ENCODE data around the gene SLX9.

SLX9 gene, protein sequence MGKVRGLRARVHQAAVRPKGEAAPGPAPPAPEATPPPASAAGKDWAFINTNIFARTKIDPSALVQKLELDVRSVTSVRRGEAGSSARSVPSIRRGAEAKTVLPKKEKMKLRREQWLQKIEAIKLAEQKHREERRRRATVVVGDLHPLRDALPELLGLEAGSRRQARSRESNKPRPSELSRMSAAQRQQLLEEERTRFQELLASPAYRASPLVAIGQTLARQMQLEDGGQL

DNA sequence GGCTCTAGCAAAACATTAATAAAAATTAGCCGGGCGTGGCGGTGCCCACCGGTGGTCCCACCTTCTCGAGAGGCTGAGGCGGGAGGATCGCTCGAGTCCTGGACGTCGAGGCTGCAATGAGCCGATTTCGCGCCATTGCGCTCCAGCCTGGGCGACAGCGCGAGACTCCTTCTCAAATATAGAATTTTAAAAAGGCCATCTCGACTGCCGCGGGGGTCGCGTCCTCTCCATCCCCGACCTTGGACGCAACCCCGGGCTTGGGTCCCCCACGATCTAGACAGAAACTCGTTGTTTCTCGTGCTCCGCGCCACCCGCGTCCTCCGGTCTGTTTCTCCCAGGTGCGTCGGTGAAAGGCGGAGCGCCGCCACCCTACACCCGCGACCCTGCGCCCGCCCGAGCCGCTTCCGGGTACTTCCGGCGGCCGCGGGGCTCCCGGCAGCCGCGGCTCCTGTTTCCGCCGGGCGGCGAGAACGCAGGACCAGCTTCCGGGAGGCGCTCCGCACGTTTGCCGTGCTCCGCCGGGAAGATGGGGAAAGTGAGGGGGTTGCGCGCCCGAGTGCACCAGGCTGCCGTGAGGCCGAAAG is at the start of gene SLX9:
Gene SLX9 (plus strand): TSS at position 498 of the 584 bp plus-strand sequence. CDS start 29 bp downstream, at position 527.
- DNase-seq (ENCODE audit: low read depth), result no peak

DNA sequence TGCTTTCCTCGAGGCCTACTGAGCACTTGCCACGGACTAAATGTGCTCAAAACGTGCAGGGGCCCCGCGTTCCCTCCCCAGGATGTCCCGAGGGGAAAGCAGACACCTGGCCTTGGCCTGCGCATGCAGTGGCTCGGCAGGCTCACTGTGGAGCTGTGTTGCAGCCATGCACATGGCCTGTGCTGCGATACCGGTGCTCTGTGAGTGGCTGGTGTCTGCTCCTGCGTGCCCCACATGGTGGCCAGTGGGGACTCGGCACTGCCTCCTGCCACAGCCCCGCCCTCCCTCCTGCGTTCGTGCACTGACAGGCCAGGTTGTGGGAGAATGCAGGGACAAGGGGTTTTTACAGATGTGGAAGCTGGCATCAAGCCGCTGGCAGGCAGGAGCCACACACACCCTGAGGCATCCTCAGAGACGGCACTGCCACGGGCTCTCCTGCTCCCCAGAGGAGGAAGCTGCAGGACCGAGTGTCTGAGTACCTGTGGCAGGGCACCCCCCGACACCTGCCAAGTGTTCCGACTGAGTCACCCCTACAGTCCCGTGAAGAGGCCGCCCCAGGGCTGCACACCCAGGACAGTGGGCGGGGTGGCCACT is 49.4 kb upstream of the SLX9 start:
- DNase-seq (ENCODE audit: low read depth), result no peak

GRCh38 chr21:44890961-44891541 is 48.8 kb upstream of the SLX9 start:
- no peak for DNase-seq (ENCODE audit: low read depth)

- DNase-seq (ENCODE audit: low read depth), result no peak
Observed at GRCh38 chr21:44891631-44892031, 48.2 kb upstream of the SLX9 start.

DNA sequence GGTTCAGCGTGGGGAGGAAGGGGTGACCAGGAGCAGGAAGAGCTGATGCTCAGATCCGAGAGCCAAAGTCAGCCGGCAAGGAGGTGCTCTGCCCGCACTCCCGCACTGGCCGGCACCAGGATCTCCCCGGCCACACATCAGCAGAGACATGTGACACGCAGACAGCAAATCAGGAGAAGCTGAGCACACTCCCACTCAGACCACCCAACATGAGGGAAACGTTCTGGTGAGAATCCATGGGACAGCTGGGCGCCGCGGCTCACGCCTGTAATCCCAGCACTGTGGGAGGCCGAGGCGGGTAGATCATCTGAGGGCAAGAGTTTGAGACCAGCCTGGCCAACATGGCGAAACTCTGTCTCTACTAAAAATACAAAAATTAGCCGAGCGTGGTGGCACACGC is 47.7 kb upstream of the SLX9 start:
- no peak for DNase-seq (ENCODE audit: low read depth)

GRCh38 chr21:44892536-44893277 is 47.1 kb upstream of the SLX9 start:
- no peak for DNase-seq (ENCODE audit: low read depth)

DNA sequence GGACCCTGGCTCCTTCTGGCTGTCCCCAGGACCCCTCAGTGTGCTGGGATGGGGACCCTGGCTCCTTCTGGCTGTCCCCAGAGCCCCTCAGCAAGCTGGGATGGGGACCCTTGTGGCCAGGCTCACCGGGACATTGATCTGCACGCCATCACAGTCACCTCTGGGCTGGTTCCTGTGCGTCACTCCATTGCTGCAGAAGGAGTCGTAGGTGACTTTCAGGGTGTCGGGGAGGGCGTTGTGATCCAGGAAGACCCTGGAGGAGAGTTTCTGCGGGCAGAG is 46.6 kb upstream of the SLX9 start:
- no peak for DNase-seq (ENCODE audit: low read depth)

DNA sequence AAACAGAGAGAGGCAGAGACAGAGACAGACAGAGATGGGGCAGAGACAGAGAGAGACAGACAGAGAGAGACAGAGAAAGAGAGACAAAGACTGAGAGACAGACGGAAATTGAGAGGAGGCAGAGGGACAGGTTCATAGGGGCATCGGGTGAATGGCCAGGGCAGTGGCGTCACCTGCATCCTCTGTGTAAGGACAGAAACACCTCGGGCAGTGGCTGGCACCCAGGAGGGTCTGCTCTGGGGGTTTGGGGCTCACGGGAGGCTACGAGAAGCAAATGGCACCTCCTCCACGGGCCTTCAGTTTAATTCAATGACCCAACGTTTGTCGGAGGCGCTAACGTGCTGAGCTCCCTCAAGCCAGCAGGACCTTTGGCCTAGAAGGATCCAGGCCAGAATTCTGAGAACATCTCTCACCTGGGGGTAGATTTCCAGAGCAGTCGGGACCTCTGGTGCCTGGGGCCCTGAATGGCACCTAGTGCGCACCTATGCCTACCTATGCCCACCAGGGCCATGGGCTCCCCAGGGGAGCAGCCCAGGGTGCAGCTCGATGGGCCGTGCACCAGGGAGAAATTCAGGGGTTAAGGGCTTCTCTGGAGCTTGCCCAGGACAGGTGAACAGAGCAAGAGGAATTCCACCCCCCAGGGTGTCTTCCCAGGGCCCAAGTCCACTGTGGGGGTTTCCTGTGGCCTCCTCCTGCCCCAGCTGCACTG is 45.7 kb upstream of the SLX9 start:
- no peak for DNase-seq (ENCODE audit: low read depth)

DNA sequence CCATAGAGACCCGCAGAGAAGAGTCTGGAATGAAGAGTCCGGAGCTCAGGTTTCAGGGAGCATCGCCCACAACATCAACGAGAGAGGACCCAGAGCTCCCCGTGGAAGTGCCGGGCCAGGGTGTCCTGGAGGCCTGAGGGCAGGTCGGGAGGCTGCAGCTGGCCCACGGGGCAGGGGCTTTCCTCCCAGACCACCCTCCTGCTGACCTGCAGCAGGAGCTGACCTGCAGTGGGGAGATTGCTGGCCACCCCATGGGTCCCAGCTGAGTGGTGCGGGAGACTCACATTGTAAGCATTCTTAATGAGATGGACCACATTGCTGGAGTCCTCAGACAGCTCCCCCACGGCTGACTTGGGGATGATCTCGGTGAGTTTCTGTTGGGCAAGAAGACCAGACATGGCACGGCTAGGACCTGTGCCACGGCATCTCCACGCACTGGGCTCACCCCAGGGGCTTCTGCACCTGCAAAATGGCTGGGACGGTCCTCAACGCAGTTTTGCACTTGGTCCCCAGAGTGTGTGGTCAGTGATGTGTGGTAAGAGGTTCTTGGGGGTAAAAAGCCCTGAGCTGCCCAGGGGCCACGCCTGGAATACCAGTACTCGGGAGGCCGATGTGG is 45.0 kb upstream of the SLX9 start:
- DNase-seq (ENCODE audit: low read depth), result no peak

DNA sequence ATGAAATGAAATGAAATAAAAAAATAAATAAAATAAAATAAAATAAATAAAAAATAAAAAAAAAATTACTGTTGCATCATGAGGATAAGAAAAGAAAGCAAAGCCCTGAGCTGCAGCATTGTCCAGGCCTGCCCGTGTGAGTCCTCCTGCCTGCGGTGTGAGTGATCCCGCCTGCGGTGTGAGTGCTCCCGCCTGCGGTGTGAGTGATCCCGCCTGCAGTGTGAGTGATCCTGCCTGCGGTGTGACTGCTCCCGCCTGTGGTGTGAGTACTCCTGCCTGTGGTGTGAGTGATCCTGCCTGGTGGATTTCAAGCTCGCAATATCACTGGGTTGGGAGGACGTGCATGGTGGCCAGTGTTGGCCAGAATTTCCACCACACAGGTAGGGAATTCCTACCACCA is 44.0 kb upstream of the SLX9 start:
- no peak for DNase-seq (ENCODE audit: low read depth)

- DNase-seq (ENCODE audit: low read depth), result no peak
Observed at GRCh38 chr21:44896561-44897286, 43.1 kb upstream of the SLX9 start.

DNA sequence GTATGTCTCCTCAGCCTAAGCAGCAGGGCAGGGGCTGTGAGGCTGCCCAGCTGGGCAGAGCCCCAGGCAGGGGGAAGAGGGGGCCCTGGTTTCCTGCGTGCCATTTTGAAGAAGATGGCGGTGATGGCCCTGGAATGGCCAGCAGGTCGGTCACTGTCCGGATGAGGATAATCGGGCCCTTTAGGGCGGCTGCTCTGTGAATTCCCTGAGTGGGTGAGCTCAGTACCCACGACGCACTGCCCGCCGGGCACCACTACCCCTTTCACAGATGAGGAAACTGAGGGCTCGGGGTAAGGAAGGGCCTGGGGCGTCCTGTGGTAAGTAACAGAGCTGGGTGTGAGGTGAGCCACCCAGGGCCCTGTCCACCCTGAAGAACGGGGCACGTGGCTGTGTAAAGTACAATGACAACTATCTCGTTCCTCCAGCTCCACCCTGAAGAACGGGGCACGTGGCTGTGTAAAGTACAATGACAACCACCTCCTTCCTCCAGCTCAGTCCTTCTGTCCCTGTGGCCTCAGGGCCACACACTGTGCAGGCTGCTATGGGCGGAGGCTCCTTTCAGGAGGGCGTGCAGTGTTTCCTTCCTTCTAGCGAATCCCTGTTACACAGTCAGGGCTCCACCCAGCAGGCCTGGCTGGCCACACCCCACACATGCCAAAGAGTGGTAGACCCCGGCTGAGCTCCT is 42.4 kb upstream of the SLX9 start:
- no peak for DNase-seq (ENCODE audit: low read depth)

DNA sequence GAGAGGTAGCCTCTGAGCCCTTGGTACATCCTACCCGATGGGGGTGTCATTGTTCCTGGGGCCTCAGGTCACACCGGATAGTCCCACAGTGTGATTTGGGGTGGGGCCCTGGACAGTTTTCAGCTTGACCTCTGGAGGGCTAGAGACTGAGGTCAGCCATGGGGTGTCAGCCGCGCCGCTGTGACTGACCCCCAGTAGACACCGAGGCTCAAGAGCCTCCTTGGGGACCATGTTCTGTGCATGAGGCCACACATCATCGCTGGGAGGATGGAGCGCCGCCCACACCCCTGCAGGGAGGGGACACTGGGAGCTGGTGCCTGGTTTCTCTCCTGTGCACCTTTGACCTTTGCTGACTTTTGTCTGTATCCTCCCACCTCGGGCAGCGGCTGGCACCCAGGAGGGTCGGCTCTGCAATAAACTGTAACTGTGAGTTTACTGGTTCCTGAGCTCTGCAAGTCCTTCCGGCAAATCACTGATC is 41.8 kb upstream of the SLX9 start:
- no peak for DNase-seq (ENCODE audit: low read depth)

DNA sequence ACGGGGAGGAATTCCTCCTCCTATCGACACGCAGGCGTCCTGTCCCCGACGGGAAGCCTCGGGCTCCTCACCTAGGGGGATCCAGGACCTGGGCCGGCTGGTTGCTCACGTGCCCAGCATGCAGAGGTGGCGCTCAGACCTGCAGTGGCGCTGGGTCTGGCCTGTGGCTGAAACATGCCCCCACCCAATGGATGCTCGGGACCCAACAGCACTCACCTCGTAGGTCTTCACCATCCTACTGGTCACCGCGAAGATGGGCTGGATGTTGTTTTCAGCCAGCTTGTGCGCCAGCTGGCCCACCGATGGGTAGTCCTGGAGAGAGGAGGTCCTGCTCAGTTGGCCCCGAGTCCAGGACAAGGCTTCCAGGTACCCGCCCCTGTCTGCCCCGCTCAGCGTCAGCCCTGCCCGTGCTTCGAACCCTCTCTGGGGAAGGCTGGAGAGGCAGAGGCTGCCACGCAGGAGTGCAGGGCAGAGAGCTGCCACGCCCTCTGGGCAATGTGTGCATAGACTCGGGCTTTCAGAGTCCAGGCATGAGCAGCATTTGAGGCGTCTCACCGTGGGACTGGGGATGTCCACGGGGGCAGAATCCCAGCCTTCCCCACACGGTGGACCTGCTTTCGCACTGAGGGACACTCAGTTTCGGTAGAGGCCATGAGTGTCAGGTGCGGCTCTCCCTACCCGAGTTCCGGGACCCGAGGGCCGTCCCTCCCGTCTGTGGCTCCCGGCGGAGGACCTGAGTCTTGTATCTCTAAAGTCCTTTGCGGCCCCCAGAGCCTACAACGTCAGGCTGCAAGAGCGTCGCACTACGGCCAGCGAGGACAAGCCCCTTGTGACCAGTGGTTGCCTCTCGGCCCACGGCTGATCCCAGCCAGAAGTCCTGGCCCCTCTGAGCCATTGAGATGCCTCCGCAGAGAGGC is 40.7 kb upstream of the SLX9 start:
- DNase-seq (ENCODE audit: low read depth), result no peak

DNA sequence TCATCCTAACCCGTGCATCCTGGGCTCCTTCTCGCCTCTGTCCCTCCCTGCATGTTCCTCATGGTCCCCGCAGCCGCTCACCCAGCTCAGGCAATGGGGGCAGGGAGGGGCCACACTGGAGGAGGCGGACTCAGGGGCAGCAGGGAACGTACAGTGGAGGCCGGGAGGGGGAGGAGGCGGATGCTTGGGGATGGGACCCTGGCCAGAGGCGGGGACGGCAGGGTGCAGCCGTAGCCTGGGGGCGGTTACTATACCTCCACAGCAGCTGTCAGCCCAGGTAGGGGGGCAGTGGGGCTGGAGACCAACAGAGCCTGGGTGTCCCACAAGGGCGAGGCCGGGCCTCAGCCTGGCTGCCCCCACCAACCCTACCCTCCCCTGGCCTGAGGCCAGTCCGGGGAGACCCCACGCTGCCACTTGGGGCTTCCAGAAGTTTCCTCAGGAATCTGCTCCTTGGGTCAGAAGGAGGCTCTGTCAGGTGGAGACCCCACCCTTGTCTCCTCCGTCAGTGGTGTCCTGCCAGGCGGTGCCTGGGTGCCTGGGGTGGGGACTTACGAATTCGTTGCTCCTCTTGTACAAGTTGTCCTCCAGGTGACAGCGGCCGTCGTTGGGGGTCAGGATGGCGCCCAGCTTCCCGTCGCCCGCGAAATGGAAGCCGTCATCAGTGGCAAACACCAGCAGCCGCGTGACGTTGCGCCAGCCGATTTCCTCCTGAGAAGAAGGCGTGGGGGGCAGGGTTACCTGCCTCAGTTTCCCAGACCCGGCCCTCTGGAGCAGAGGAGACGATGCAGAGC is 39.9 kb upstream of the SLX9 start:
- DNase-seq (ENCODE audit: low read depth), result no peak

GRCh38 chr21:44900559-44901251 is 39.1 kb upstream of the SLX9 start:
- DNase-seq (ENCODE audit: low read depth), result no peak

GRCh38 chr21:44901391-44902074 is 38.3 kb upstream of the SLX9 start:
- no peak for DNase-seq (ENCODE audit: low read depth)
